Activated effector memory CD4-positive, alpha-beta T cell treated with Interleukin-2 at 50 U/mL for 16 hours (primary cell): ENCODE data around the gene LCP1.
A peak's percentile ranks its signal among the peaks of the same experiment; 100 is the strongest.

Experiments used
- DNase-seq: peaks from one replicate; pipeline ENCODE4 v3.0.0-alpha.2; 2020

Gene LCP1

GRCh38 chr13:46154136-46154801, 27.7 kb downstream of the LCP1 start:
- no peak for DNase-seq

- DNase-seq = no peak
These were observed 29.2 kb downstream of the LCP1 start for GRCh38 chr13:46152627-46153328.

- no peak for DNase-seq
These were observed 31.8 kb downstream of the LCP1 start for GRCh38 chr13:46150134-46150693.

GRCh38 chr13:46149272-46150133, 32.5 kb downstream of the LCP1 start:
- DNase-seq = no peak

GRCh38 chr13:46146898-46147297, 35.1 kb downstream of the LCP1 start:
- DNase-seq = no peak

- no peak for DNase-seq
These were observed 36.0 kb downstream of the LCP1 start for GRCh38 chr13:46145950-46146349.

- no peak for DNase-seq
These were observed 36.8 kb downstream of the LCP1 start for GRCh38 chr13:46145135-46145534.

GRCh38 chr13:46143184-46143701, 38.7 kb downstream of the LCP1 start:
- no peak for DNase-seq

GRCh38 chr13:46142776-46143175, 39.2 kb downstream of the LCP1 start:
- no peak for DNase-seq

- DNase-seq = no peak
These were observed 41.9 kb downstream of the LCP1 start for GRCh38 chr13:46140044-46140443.

- DNase-seq = no peak
These were observed 44.2 kb downstream of the LCP1 start for GRCh38 chr13:46137627-46138317.

GRCh38 chr13:46136688-46137087, 45.3 kb downstream of the LCP1 start:
- no peak for DNase-seq

GRCh38 chr13:46134961-46135522, 46.9 kb downstream of the LCP1 start:
- DNase-seq = no peak

- no peak for DNase-seq
These were observed 47.5 kb downstream of the LCP1 start for GRCh38 chr13:46134494-46134893.

GRCh38 chr13:46132109-46132508, 49.9 kb downstream of the LCP1 start:
- no peak for DNase-seq

- DNase-seq = no peak
These were observed 50.3 kb downstream of the LCP1 start for GRCh38 chr13:46131705-46132104.

- no peak for DNase-seq
These were observed 51.9 kb downstream of the LCP1 start for GRCh38 chr13:46129955-46130618.

- DNase-seq = no peak
These were observed 52.9 kb downstream of the LCP1 start for GRCh38 chr13:46129124-46129523.

GRCh38 chr13:46127358-46128023, 54.5 kb downstream of the LCP1 start:
- DNase-seq = no peak

GRCh38 chr13:46126552-46127357, 55.2 kb downstream of the LCP1 start:
- peak; percentile 56 for DNase-seq
